ENCODE results near the gene PEAR1.

Gene PEAR1

GRCh38 chr1:156893048-156893953, at the start of gene PEAR1:
TSS of gene PEAR1 (plus strand) at chr1:156893718. CDS start at chr1:156903927, 10,209 bp downstream.
- no peak for DNase-seq (ENCODE audit: low read depth)

GRCh38 chr1:156844102-156844501, 49.4 kb upstream of the PEAR1 start:
- no peak for DNase-seq (ENCODE audit: low read depth)

- DNase-seq (ENCODE audit: low read depth) = no peak
Measured at GRCh38 chr1:156844638-156845037, 48.9 kb upstream of the PEAR1 start.

GRCh38 chr1:156845055-156845952, 48.2 kb upstream of the PEAR1 start:
- DNase-seq (ENCODE audit: low read depth) = peak; percentile 28

GRCh38 chr1:156845953-156846545, 47.5 kb upstream of the PEAR1 start:
- no peak for DNase-seq (ENCODE audit: low read depth)

GRCh38 chr1:156846643-156847042, 46.9 kb upstream of the PEAR1 start:
- no peak for DNase-seq (ENCODE audit: low read depth)

GRCh38 chr1:156847591-156848460, 45.7 kb upstream of the PEAR1 start:
- no peak for DNase-seq (ENCODE audit: low read depth)

GRCh38 chr1:156848461-156849150, 44.9 kb upstream of the PEAR1 start:
- DNase-seq (ENCODE audit: low read depth) = peak; percentile 60

GRCh38 chr1:156849151-156849496, 44.4 kb upstream of the PEAR1 start:
- no peak for DNase-seq (ENCODE audit: low read depth)

GRCh38 chr1:156851779-156852417, 41.6 kb upstream of the PEAR1 start:
- no peak for DNase-seq (ENCODE audit: low read depth)

GRCh38 chr1:156852418-156852874, 41.1 kb upstream of the PEAR1 start:
- DNase-seq (ENCODE audit: low read depth) = no peak

- DNase-seq (ENCODE audit: low read depth) = no peak
Measured at GRCh38 chr1:156853761-156854160, 39.8 kb upstream of the PEAR1 start.

- no peak for DNase-seq (ENCODE audit: low read depth)
Measured at GRCh38 chr1:156854634-156855033, 38.9 kb upstream of the PEAR1 start.

- DNase-seq (ENCODE audit: low read depth) = no peak
Measured at GRCh38 chr1:156856282-156856785, 37.2 kb upstream of the PEAR1 start.

GRCh38 chr1:156857532-156857931, 36.0 kb upstream of the PEAR1 start:
- DNase-seq (ENCODE audit: low read depth) = no peak

- DNase-seq (ENCODE audit: low read depth) = no peak
Measured at GRCh38 chr1:156858555-156858956, 35.0 kb upstream of the PEAR1 start.

GRCh38 chr1:156858959-156859522, 34.5 kb upstream of the PEAR1 start, which contains the start of gene INSRR:
TSS of gene INSRR (minus strand) at chr1:156859117. CDS start at chr1:156858621, 496 bp downstream.
- DNase-seq (ENCODE audit: low read depth) = no peak

- DNase-seq (ENCODE audit: low read depth) = no peak
Measured at GRCh38 chr1:156859523-156860112, 33.9 kb upstream of the PEAR1 start.

- DNase-seq (ENCODE audit: low read depth) = peak; percentile 53
Measured at GRCh38 chr1:156860113-156860627, 33.3 kb upstream of the PEAR1 start.
